Memory B cell (primary cell): ENCODE data around the gene SIPA1L2.
A peak's percentile ranks its signal among the peaks of the same experiment; 100 is the strongest.

Experiments
- ATAC-seq: fragments of 150-1000 bp; cut with Tn5 transposase; 2 replicates; pipeline ENCODE4 v1.10.0; 2021; ENCODE audit warnings: low read depth, mild to moderate bottlenecking, moderate library complexity
- DNase-seq, 2 donors: peaks; one replicate each; pipeline ENCODE4 v3.0.0; 2022; ENCODE audit warnings: low spot score in 2 of 2
- H3K27ac Mint-ChIP-seq: one replicate; pipeline ENCODE4 v1.8.0; 2022; ENCODE audit warnings: mild to moderate bottlenecking, moderate library complexity, mixed read lengths
- H3K27me3 Mint-ChIP-seq: one replicate; pipeline ENCODE4 v1.8.0; 2022; ENCODE audit warnings: mixed read lengths
- H3K36me3 Mint-ChIP-seq: one replicate; pipeline ENCODE4 v1.8.0; 2022; ENCODE audit warnings: mild to moderate bottlenecking, mixed read lengths
- H3K4me1 Mint-ChIP-seq: one replicate; pipeline ENCODE4 v1.8.0; 2022; ENCODE audit warnings: mixed read lengths
- H3K4me3 Mint-ChIP-seq: one replicate; pipeline ENCODE4 v1.8.0; 2022; ENCODE audit warnings: mild to moderate bottlenecking, moderate library complexity, mixed read lengths
- H3K9me3 Mint-ChIP-seq: one replicate; pipeline ENCODE4 v1.8.0; 2022; ENCODE audit warnings: mixed read lengths

The SIPA1L2 gene

DNA sequence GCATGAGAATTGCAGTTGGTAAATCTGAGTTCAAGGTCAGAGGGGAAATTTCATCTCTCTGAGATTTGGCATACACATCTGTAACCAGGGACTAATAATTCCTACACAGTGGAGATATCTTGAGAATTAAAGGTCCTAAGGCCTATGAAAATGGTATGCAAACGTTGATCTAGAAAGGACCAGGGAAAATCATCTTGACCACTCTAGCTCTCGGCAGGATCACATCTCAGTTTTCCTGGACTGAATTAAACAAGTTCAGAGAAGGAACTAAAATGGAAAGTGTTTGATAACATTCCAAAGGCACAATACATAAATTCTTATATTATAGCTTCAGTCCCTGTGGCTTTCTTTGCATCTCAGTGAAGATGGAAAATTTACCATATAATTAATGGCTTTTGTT lies 28.5 kb upstream of the SIPA1L2 start:
- Mint-ChIP-seq H3K4me3 (no peak overlapping the region), H3K9me3 (no peaks in the 10 kb centered on the region), H3K27me3 (peaks cover 3% of the 10 kb centered on the region), H3K27ac (no peak overlapping the region), H3K4me1 (peaks cover 2% of the 10 kb centered on the region), H3K36me3 (no peaks in the 10 kb centered on the region)
- no peak for DNase-seq
- ATAC-seq, result no peak

DNA sequence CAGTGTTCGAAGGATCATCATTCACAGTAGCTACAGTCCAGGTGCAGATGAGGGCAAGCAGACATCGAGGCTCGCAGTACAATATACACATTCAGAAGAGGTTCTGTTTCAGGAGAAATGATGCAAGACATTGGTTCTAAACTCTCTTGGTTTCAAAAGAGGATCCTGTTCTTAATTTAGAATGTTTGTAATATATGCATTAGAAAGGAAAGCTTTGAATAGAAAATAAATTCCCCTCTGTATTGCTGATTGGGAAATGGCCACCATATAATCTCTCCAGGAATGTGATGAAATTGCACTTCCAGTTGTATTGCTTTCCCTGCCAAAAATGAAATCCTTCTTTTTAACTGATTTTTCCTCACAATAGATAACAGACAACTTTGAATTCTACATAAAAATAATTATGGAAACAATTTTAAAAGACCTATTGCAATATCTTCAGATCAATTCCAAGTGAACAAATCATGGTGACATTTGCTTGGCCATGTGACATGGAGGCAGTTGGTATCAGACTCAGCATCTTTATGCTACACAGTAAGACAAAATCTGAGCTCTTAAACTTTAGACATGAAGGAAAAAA lies 27.6 kb upstream of the SIPA1L2 start:
- Mint-ChIP-seq H3K4me1 (peaks cover 2% of the 10 kb centered on the region), H3K27me3 (peaks cover 6% of the 10 kb centered on the region), H3K27ac (no peak overlapping the region), H3K9me3 (no peaks in the 10 kb centered on the region), H3K4me3 (no peak overlapping the region), H3K36me3 (no peaks in the 10 kb centered on the region)
- no peak for ATAC-seq
- no peak for DNase-seq

DNA sequence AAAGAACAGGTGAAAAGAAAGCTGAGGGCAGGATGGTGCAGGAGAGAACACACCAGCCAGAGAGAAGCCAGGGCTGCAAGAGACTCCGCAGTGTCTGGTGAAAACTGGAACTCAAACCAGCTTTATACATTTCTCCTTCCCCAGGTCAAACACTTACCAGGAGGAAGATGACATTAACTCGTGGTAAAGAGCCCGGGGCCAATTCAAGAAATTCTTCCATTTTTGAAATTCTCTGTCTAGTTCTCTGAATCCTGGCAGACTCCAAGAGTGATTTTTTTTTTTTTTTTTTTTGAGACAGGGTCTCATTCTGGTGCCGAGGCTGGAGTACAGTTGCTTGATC lies 25.8 kb upstream of the SIPA1L2 start:
- ATAC-seq, result no peak
- no peaks in the 10 kb centered on the region for H3K36me3 Mint-ChIP-seq
- no peak overlapping the region for H3K27ac Mint-ChIP-seq
- H3K4me1 Mint-ChIP-seq, result peaks cover 2% of the 10 kb centered on the region
- no peak overlapping the region for H3K4me3 Mint-ChIP-seq
- no peak for DNase-seq
- H3K9me3 Mint-ChIP-seq, result no peaks in the 10 kb centered on the region
- H3K27me3 Mint-ChIP-seq, result peaks cover 7% of the 10 kb centered on the region

DNA sequence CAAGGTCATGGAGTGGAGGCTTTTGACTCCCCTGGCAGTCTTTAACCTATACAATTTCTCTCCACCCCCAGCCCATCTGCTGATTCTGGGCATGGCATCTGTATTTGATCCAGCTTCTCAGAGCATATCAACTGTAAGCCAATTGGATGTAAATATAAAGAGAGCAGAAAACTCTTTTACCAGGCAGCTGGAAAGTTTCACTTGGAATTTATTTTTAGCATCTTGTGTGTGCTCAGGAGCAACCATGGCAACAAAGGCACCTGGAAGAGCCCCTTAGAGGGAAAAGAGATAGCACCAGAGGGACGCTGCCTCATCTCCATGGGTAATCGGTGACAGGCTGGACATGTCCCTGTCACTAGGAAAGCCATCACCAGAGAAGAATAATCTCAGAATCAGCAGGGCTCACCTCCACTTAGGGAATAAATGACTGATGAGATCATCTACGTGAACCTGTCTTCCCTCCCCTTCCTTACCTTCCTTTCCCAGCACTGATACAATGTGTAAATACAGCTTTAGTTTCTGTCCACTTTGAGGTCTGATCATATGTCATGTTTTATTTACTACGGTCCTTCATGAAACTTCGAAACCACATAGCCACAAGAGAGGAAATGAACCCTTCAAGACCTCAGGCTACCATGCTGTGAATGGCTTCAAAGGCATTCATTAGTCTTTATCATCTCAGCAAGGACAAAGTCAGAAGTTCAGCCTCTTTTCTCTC lies 25.3 kb upstream of the SIPA1L2 start:
- no peak overlapping the region for H3K27ac Mint-ChIP-seq
- H3K9me3 Mint-ChIP-seq, result no peaks in the 10 kb centered on the region
- H3K4me3 Mint-ChIP-seq, result no peak overlapping the region
- DNase-seq (no peak), ATAC-seq (no peak)
- no peaks in the 10 kb centered on the region for H3K36me3 Mint-ChIP-seq
- H3K27me3 Mint-ChIP-seq, result peaks cover 5% of the 10 kb centered on the region
- peaks cover 2% of the 10 kb centered on the region for H3K4me1 Mint-ChIP-seq

DNA sequence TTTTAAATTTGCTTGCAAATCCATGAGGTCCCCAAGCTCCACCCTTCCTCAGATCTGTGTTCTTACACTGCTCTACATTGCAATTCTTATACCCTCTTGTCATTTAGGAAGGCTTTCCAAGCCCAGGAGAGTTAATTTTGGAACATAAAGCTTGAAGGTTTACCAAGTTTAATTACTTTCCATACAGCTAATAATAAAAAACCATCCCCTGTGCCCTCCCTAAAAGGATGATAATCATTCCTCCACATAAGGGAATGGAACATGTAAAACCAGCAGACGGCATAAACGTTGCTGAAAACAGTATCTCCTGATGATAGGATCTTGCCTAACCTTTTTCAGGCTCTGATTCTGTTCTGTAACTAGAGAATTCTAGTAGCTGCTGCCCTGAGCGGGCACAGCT lies 23.9 kb upstream of the SIPA1L2 start:
- H3K27me3 Mint-ChIP-seq, result peaks cover 5% of the 10 kb centered on the region
- no peak overlapping the region for H3K4me3 Mint-ChIP-seq
- no peaks in the 10 kb centered on the region for H3K9me3 Mint-ChIP-seq
- no peaks in the 10 kb centered on the region for H3K36me3 Mint-ChIP-seq
- ATAC-seq, result no peak
- DNase-seq, result no peak
- H3K27ac Mint-ChIP-seq, result no peak overlapping the region
- H3K4me1 Mint-ChIP-seq, result peaks cover 2% of the 10 kb centered on the region

DNA sequence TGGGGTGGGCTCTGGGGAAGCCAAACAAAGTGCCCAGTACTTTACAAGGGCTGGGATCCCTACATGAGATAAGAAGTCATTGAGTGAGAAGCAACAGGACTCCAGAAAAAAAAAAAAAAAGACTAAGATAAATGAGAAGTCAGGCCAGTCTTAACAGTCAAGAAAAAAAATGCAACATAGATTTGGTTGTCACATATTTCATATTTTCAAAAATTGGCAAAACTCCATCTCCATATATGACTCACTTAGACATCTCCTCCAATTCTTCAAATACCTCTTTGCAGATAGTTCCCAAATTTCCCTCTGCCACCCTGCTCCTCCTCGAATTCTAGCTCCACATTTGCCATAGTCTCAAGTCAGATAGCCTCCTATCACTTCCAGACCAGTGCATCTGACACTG lies 20.9 kb upstream of the SIPA1L2 start:
- ATAC-seq, result no peak
- Mint-ChIP-seq H3K4me3 (no peak overlapping the region), H3K27me3 (peaks cover 4% of the 10 kb centered on the region), H3K27ac (no peak overlapping the region), H3K4me1 (peaks cover 2% of the 10 kb centered on the region), H3K9me3 (no peaks in the 10 kb centered on the region), H3K36me3 (no peaks in the 10 kb centered on the region)
- no peak for DNase-seq

DNA sequence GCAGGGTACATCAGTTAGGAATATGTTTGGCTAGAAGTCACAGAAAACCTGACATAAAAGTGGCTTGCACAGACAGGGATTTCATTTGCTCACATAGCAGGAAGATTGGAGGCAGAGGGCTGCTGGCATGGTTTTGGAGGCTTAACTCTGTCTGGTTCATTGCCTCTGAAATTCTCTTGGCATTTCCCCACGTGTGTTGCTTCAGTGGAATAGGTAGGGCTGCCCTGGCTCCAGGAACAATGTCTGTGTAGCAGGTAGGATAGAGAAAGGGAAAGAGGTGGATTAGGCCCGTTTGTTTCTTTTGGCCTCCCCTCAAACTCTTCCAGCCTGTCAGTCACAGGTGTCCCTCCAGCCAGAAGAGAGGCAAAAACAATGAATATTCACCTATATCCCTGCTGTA lies 20.5 kb upstream of the SIPA1L2 start:
- ATAC-seq (no peak), DNase-seq (no peak)
- Mint-ChIP-seq H3K9me3 (no peaks in the 10 kb centered on the region), H3K27ac (no peak overlapping the region), H3K4me1 (peaks cover 1% of the 10 kb centered on the region), H3K4me3 (no peak overlapping the region), H3K36me3 (no peaks in the 10 kb centered on the region), H3K27me3 (peaks cover 4% of the 10 kb centered on the region)

DNA sequence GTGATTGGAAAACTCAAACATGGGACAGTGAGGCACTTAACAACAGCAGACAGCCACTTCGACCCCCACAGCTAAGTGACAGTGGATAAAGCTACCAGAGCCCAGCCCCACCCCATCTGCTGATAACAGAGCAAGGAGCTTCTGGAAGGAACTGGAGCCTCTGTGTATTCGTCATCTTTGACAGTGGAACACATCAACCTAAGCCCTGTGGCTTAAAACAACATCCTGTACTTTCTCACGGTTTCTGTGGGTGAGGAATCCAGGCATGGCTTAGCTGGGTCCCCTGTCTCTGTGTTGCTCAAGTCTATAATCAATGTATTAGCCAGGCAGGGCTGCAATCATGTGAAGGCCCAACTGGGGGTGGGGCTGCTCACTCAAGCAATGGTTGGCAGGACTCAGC lies 18.4 kb upstream of the SIPA1L2 start:
- peaks cover 6% of the 10 kb centered on the region for H3K27me3 Mint-ChIP-seq
- no peaks in the 10 kb centered on the region for H3K36me3 Mint-ChIP-seq
- DNase-seq, result no peak
- ATAC-seq, result no peak
- no peak overlapping the region for H3K27ac Mint-ChIP-seq
- H3K4me3 Mint-ChIP-seq, result no peak overlapping the region
- no peaks in the 10 kb centered on the region for H3K4me1 Mint-ChIP-seq
- H3K9me3 Mint-ChIP-seq, result peaks cover 4% of the 10 kb centered on the region

DNA sequence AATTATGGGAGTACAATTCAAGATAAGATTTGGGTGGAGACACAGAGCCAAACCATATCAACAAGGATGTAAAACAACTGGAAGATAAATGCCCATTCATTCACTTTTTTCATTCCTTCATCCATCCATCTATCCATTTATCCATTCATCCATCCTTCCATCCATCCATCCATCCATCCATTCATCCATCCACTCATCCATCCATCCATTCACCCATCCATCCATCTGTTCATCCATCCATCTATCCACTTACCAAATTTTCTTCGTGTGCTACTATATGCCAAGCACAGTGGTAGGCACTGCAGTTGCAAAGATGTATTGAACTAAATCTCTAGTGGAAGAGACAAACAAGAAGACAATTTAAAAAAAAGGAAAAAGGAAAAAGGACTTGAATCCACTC lies 14.3 kb upstream of the SIPA1L2 start:
- no peaks in the 10 kb centered on the region for H3K36me3 Mint-ChIP-seq
- DNase-seq (no peak), ATAC-seq (no peak)
- H3K4me1 Mint-ChIP-seq, result no peaks in the 10 kb centered on the region
- no peak overlapping the region for H3K4me3 Mint-ChIP-seq
- no peak overlapping the region for H3K27ac Mint-ChIP-seq
- H3K27me3 Mint-ChIP-seq, result peaks cover 5% of the 10 kb centered on the region
- H3K9me3 Mint-ChIP-seq, result peaks cover 4% of the 10 kb centered on the region

DNA sequence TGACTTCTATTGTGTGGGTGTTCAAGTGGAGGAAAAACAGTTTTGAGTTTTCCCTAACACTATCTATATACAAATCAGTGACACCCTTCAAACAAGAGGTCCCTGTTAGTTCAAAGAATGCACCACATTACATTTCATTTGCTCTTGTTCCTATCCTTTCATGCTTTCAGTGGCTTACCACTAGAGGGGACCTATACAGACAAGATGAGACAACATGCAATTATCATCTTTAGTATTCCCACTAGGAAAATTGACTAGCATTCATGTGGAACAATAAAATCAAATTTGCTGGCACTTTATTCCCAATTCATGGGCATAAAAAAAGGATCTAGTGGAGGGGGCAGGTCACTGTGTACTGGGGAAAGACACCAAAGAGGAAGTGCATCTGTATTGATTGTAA lies 13.3 kb upstream of the SIPA1L2 start:
- Mint-ChIP-seq H3K4me1 (no peaks in the 10 kb centered on the region), H3K27me3 (peaks cover 5% of the 10 kb centered on the region), H3K27ac (no peak overlapping the region), H3K4me3 (no peak overlapping the region), H3K36me3 (no peaks in the 10 kb centered on the region), H3K9me3 (peaks cover 4% of the 10 kb centered on the region)
- DNase-seq (no peak), ATAC-seq (no peak)

DNA sequence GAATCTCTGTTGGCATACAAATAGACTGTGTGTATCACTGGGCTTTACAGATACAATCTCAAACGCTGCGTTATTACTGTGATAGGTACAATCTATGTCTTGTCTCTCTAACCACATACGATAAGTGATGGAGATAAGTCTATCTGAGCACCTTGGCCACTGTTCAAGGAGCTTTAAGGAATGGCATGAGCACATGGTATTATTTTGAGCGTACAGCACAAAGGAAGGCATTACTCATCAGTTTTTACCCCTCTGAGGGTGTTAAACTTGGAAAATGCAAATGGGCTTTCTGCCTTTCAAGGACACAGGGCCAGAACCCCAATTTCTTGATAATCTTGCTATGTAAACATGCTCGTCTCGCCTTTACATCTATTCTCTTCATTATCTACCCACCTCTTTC lies 11.6 kb upstream of the SIPA1L2 start:
- H3K36me3 Mint-ChIP-seq, result no peaks in the 10 kb centered on the region

DNA sequence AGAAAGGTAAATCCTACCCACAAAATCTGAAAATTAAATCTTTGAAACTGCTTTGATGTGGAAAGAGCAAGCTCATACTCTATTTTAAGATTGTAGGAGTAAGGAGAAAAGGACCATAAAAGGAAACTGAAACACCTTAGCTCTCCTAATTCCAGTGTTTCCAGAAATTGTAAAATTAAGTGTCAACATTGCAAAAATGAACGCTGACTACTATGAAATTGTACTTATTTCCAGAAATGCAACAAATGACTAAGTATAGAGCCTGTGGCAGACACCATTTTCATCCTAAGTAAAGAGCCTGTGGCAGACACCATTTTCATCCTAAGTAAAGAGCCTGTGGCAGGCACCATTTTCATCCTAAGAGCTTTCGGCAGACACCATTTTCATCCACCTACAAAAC lies 6.9 kb upstream of the SIPA1L2 start:
- Mint-ChIP-seq H3K4me1 (no peaks in the 10 kb centered on the region), H3K36me3 (no peaks in the 10 kb centered on the region), H3K27ac (no peak overlapping the region), H3K9me3 (no peaks in the 10 kb centered on the region), H3K27me3 (peaks cover 11% of the 10 kb centered on the region), H3K4me3 (no peak overlapping the region)
- DNase-seq (no peak), ATAC-seq (no peak)

More for the DNA sequence above, 11.6 kb upstream of the SIPA1L2 start:
- no peak for ATAC-seq
- DNase-seq, result no peak
- Mint-ChIP-seq H3K27ac (no peak overlapping the region), H3K27me3 (peaks cover 5% of the 10 kb centered on the region), H3K4me3 (no peak overlapping the region), H3K4me1 (no peaks in the 10 kb centered on the region), H3K9me3 (peaks cover 4% of the 10 kb centered on the region)

DNA sequence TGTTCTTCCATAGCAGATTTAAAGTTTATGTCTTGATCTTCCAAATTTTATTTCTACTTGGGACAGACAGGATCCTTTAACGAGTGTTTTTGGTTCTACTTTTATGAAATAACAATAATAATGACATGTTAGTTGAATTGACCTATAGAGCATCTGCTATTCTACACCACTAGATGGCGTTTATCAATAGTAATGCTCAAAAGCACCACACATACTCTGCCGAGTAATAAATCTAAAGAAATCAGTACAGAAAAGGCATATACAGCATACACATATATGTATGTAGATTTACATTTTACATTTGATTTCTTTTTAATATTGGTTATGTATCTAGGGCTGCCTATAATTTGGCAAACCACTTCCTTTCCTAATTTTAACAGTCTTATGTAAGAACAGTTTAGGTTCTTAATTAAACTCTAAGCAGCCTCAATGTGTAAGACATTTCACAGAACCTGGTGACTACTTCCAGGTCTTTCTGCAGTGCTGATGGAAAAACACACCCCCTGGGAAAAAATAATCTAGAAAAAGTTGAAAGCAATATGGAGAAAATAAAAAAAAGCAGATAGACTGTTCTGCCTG lies 5.9 kb upstream of the SIPA1L2 start:
- DNase-seq (peak in 1 of 2 donors; percentile 4), ATAC-seq (peak; percentile 56)
- H3K27ac Mint-ChIP-seq, result no peak overlapping the region
- peaks cover 11% of the 10 kb centered on the region for H3K27me3 Mint-ChIP-seq
- H3K4me1 Mint-ChIP-seq, result peaks cover under 1% of the 10 kb centered on the region
- no peak overlapping the region for H3K4me3 Mint-ChIP-seq
- no peaks in the 10 kb centered on the region for H3K36me3 Mint-ChIP-seq
- H3K9me3 Mint-ChIP-seq, result no peaks in the 10 kb centered on the region

DNA sequence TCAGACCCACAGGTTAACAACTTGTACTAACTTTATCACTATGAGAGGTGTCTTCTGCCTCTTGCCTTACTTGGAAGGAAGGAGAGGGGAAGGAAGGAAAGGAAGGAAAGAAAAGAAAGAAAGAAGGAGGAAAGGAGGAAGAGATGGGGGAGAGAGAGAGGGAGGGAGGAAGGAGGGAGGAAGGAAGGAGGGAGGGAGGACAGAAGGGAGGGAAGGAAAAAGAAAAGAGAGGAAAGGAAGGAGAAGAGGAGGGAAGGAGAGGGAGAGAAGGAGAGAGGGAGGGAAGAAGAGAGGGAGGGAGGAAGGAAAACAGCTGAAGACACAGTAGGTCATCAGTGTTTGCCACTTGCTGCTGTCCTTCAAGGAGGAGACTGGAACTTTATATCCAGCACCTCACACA lies 5.3 kb upstream of the SIPA1L2 start:
- no peaks in the 10 kb centered on the region for H3K9me3 Mint-ChIP-seq
- DNase-seq (no peak), ATAC-seq (no peak)
- H3K36me3 Mint-ChIP-seq, result no peaks in the 10 kb centered on the region
- peaks cover 4% of the 10 kb centered on the region for H3K4me1 Mint-ChIP-seq
- H3K27ac Mint-ChIP-seq, result no peak overlapping the region
- H3K27me3 Mint-ChIP-seq, result peaks cover 8% of the 10 kb centered on the region
- H3K4me3 Mint-ChIP-seq, result no peak overlapping the region

DNA sequence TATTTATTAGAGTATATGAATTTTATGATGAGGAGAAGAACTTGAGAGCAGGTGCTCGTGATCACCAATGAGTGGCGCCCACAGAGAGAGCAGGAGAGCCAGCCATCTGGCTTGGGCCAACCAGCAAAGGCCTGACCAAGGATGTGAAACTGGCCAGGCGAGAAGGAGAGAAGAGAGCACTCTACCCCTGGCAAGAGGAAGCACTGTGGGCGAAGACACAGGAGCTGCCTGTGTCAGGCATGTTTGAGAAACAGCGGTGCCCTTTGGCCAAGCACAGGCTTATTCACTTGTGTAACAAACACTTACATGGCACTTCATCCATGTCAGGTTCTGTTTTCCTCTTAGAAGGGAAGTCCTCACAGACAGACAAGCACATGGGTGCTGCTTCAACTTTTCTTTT lies 4.2 kb upstream of the SIPA1L2 start:
- H3K27me3 Mint-ChIP-seq, result peaks cover 8% of the 10 kb centered on the region

More for the DNA sequence above, 4.2 kb upstream of the SIPA1L2 start:
- ATAC-seq (no peak), DNase-seq (no peak)
- no peak overlapping the region for H3K27ac Mint-ChIP-seq
- H3K9me3 Mint-ChIP-seq, result no peaks in the 10 kb centered on the region
- H3K4me1 Mint-ChIP-seq, result peaks cover 4% of the 10 kb centered on the region
- no peak overlapping the region for H3K4me3 Mint-ChIP-seq
- H3K36me3 Mint-ChIP-seq, result no peaks in the 10 kb centered on the region
